NCI-H2029 treated with DMSO at 0.1 percent for 48 hours (cell line): Measurements from ENCODE around the gene YOD1.

Source experiments
- DNase-seq: peaks from one replicate; lab custom pipeline; 2025; lab: John Stamatoyannopoulos, UW

The YOD1 gene

DNA sequence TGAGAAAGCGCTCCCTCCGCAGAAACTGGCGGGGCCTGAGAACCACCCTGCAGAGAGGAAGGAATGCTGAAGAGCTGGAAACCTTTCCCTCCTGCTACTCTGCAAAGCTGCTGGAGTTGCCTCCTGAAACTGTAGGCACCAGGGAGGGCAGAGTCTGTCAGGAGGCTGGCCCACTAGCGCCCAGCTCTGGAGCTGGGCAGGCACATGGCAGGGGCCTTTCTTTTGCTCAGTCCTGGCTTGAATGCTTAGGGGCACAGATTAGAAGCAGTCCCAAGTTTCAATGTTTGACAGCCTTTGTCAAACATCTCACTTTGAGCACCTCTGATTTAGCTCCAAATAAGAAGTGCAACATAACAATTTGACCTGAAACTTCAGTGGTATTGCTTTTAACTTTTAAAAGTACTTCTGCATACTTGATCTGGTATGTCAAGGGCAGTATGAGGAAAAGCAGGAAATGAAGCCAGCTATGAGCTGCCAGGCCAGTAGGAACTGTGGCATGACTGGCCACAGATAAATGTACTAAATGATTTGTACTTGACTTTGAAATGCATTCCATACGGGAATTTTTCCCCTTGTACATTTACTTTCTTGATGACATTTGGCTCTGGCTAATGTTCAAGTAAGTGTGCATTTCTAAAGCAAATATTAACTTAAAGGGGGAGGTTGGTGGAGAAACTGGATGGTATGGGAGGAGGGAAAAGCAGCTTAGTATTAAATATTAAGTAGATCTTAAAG is 25.7 kb downstream of the YOD1 start:
- no peak for DNase-seq

DNA sequence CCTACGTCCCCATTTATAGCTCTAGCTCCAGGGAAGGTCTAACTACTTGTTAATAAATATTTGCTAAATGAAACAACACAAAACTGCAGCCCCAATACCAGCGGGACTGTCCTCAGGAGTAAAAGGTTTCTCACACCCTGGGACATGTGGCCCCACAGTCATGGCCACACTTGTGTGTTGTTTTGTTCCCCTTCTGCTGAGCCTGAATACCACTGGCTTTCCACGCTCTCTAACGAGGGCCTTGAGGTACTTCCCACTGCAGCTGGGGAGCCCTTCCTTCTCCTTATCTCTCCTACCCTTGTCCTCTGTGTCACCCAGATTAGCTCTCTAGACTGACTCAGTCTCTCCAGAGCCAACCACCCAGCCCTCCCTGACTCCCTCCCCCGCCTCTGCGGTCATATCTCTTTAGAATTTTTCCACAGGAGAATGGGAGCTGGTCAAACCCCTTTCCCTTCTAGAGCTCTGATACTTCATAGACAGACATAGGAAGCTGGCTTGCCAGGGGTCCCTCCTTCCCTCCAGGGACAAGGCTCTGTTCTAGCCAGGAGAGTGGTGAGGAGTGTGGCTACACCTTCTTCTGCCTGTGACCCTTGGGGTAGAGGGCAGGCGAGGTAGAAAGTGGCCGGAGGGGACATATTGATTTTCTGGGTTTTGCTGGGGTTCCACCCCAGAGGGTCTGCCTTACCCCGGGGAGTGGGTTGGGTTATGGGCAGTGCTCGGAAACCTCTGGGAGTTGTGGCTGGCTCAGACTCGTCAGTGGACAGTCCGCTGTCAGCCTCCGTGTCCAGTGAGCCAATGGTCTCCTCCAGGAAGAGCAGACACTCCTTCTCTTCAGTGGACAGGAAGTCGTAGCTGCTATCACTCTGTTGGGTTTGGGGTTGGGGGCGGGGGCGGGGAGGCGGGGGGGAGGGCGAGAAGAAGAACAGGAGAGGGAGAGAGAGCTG is 26.5 kb downstream of the YOD1 start:
- DNase-seq = no peak

DNA sequence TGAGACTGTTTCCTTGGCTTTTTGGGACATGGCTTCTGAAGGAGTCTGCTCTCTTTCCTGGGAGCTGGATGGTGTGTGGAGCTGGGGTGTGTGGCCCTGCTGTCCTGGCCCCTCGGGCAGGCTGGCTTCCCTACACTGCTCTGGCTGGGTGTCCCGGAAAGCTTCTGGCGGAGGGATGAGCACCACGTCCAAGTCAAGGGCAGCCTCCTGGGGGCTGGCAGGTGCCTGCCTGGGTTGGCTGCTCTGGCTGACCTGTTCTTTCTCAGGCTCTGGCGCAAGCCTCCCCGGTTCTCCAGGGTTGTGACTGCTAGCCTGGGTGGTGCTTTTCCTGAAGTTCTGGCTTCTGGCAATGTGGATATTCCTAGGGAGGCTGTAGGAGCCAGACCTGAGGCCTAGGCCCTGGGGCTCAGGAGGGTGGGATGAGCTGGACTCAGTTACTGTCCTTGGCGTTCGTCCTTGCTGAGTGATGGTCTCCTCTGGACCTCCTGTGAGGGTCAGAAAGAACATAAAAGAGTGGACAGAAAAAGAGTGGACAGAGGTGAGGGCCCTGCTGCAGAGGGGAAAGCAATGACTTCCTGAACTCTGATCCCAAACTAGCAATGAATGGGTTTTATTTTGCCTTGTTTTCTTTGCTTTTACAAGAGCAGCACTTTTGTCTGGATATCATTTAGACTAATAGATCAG is 27.9 kb downstream of the YOD1 start:
- no peak for DNase-seq

DNA sequence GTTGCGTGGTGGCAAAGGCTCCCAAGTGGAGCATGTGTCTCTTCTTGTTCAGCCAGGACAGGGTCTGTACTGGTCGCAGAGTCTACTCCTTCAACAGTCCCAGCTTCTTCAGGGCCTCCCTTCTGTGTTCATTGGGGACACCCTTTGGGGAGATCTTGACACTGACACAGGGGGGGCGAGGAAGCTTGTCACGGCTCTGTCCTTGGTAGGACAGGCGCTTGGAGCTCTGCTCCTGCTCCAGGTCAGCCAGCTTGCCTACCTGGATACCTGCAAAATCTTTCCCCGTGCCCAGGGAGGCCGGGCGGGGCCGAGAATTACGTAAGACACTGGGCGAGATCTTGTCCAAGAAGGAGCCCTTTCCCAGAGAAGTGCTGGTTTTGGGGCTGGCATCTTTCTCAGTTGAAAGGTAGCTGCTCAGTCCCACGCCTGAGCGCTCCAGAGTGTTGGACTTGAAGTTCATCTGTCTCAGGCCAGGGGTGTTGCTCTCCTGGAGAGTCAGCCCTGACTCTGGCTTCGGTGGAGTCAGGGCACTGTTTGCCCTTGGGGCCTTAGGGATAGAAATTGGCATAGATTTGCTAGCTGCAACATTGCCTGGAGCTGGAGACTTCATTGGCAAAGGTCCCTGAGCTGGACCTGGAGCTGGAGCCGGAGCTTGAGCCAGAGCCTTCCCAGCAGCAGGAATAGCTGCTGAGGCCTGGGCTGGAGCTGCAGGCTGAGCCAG is 29.0 kb downstream of the YOD1 start:
- no peak for DNase-seq

DNA sequence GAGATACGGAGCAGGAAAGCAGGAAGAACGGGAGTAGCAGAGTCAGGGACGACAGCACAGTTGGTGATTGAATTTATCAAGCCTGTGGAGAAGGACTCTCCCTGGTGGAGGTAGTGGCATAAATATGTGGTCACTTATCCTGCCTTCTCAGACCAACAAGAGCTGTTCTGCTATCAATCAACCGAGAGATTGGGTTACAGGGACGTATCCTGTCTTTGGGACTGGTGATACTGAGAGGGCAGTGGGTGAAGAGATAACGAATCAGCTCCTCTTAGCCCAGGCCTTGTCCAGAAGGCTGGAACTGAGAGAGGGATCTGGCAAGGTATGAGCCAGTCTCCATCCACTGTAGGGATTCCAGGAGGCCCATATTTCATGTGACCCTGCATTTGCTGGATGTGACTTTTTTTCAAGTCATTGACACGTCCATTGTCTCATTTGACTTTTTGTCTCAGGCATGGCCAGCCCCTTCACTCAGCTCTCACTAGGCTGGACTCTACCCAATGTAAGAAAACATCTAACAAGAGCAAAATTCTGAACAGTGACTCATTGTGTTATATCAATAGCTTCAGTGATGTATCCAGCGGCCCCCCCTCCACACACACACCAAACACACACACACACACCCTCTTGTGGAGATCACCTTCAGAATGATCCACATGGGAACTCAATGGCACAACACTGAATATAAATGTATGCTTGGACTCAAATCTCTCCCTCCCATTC is 29.7 kb downstream of the YOD1 start:
- no peak for DNase-seq

DNA sequence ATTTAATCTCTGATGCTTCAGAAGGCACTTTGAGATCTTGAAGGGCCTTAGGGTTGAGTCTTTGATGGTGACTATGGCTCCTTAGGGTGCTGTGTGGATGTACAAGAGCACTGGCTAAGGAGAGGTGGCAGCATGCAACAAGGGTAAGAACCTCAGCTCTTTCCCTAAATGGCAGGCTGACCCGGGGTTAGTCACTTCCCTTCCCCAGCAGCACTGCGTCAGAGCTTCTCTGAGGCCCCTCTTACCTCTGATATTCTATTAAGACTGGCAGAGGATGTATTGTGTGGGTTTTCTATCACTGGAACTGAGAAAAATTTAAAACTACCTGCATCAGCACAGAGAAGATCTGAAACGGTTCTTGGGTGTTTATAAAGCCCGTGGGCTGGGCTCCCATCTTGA is 30.3 kb downstream of the YOD1 start:
- DNase-seq = no peak

DNA sequence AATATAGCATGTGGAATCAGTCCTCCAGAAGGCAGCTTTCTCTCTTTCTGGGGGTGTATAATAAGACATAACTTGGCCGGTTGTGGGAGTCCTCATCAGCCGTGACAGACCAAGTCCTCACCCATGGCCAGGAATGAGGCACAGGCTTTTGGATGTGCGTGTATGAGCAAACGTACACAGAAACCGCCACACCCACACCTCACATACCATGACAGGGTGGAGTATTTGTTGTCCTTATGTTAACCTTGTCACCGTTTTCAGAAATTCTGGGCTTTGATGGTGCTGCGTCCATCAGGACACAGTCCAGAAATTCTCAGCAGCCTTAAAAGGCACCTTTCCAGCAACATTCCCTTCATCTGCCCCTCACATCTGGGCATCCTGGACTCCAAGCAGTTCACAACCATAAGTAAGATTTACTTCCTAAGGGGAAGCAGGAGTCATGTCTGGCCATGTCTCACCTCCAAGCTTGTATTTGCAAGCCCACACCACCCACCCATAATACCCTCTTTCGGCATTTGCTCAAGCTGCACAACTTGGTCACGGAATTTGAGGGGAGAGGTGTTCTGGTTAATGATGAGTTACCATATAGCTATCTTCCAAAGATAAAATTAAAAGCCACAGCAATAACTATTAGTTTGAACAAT is 30.8 kb downstream of the YOD1 start:
- no peak for DNase-seq

DNA sequence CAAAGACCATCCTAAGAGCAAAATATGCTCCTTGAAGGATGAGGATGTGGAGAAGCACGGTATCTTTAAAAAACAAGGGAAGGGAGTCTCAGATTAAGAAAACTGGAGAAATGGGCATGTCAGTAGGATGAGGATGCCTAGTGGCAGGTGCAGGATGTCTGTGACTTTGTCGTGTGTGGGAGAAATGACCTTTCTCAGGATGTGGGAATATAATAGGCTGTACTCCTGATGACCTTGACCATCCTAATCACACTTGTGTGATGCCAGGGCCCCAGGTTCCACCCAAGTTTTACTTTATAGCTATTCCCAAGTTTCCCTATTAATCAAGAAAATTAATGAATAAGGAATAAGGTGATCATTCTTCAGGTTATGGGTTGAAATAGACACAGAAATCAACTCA is 31.3 kb downstream of the YOD1 start:
- DNase-seq = no peak

DNA sequence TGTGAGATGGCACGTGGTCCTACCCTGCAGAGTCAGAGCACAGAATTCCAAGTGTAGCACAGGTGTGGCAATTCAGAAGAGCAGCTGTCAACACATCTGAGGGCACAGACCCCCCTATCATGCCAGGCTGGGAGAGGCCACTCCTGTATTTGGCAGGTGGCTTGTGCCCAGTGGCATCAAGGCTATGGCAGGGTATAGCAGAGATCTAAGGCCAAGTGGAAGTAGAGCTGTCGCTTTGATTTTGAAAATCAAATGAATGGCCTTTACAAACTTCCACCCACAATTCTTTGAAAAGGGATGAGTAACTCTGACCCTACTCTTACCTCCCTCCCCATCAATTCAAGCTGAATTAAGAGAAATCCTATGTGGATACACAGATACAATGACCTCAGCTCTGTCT is 31.8 kb downstream of the YOD1 start:
- no peak for DNase-seq

DNA sequence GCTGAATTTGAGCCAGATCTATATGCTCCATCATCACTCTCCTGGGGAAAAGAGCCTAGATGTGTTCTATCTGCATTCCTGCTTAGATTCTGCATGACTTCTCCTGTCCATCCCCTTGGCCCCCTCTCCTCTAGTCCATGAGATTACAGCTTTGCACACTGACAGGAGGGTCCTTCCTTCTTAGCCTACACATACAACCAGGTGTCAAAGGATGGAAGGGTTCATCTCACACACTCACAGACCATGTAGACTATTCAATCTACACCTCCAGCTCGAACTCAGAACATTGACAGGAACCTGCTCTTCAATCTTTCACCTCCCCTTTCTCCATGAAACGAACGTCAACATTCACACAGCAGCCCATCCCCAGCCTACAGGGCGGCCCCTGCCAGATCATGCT is 32.3 kb downstream of the YOD1 start:
- DNase-seq = no peak

DNA sequence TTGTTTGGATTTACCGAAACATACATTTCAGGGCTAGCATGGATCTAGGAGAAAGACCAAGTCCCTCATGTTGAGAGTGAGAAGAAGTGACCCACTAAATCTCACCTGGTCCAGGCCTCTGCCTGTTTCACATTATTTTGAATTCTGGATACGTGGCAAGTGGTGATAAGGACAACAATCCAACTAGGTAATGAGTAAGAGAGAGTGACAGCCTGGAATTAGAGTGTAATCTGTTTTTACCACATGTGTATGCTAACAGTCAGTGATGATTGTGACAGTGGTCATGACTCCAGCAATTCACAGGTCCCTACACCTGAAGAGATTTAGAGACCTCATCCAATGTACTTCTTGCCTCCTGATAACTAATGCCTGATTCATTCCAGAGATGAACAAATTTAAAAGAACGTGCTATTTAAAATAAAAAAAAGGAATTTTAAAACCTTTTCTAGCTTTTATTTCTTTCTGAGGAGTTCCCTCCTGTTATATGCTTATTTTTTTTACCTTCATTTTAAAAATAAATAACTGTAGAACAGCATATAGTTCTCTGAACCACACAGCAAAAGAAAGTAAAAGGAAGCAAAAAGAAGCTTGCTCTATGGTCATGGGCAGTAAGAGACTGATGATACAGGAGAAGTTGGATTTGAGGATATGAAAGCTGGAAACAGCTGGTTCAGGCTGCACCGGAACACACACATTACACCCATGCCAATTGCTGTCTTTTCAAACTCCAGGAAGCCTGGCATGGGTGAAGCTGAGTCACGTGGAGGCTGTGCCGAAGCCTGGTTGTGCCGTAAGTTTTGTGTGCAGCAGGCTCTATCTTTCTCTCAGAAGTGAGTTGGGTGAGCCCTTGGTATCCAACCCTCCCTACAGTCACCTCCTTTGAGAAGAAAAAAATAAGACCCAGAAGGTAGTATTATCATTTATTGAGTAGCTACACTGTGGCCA is 33.1 kb downstream of the YOD1 start:
- DNase-seq = no peak

DNA sequence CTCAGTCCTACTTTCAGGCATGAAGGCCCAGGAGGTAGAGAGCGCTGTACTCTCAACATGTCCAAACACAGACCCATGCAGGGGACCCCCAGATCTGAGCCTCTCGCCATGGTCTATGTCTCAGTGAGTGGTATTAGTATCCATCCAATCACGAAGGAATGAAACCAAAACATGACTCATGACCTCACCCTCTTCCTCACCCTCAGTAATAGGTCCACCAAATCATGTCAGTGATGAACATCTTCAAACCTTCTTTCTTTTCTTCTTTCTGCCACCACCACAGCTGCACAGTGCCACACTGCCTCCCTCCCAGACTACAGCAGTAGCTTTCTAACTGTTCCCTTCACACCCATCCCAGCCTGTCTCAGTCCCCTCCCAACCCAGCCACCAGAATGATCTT is 35.2 kb downstream of the YOD1 start:
- DNase-seq = no peak

DNA sequence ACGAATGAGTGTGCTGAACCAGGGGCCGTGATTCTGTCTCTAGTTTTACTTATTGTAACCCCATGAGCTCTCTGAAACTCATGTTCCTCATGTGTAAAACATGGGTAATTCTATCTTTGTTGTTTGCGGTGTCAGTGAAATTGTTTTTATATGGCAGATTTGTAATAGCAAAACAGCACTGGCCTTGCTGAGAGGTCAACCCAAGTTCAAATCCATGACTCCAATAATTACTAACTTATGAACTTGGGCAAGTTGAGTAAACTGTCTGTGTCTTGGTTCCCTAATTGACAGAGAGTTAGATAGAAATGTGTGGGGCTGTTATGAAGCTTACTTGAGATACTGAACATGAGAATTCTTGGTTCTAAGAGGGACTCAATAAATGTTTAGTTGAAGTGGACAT is 36.3 kb downstream of the YOD1 start:
- DNase-seq = no peak

DNA sequence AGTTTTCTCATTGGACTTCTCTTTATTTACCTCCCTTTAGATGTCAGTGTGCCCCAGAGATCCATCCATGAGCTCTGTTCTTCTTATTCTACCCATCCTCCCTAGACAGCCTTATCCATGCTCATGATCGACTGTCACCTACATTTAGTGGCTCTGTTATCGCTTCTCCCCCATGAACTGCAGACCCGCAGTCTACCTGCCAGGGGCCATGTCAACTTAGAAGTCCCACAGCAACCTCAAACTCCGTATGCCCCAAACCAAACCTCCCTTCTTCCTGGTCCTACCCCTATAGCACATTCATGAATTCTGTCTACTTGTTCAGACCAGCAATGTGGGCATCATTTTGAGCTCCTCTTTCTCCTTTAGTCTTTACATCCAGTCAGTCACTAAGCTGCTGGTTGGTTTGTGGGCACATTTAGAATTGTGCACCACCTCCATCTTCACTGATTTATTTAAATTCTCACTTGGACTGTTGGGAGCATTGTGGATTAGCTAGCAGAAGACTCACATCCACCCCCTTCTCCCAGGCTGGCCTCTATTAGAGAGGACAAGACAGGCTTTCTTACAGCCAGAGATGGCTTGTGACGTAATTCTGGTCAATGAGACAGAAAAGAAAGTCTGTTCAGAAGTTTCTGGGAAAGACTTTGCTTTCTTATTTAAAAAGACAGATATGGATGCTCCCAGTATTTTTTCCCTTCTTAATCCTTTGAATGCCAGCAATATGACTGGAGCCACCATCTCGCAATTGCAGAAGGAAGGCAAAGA is 37.5 kb downstream of the YOD1 start:
- DNase-seq = no peak

DNA sequence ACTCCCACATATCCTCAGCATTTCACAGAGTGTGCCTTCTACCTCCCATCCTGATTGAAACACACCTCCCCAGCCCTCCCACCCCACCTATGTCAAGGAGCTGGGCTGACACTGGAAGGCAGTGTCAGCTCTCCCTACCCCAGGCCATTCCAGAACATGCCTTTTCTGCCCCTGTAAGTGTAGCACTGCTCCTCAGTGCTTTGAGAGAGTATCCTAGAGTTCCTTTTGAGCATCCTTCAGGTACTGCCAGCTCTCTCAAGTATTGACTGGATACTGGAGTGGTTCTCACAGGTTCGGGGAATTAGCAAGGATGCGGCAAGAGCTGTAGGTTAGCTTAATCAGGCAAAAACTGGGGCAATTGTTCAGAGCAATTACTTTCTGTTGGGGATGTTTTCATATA is 40.3 kb downstream of the YOD1 start:
- DNase-seq = no peak

DNA sequence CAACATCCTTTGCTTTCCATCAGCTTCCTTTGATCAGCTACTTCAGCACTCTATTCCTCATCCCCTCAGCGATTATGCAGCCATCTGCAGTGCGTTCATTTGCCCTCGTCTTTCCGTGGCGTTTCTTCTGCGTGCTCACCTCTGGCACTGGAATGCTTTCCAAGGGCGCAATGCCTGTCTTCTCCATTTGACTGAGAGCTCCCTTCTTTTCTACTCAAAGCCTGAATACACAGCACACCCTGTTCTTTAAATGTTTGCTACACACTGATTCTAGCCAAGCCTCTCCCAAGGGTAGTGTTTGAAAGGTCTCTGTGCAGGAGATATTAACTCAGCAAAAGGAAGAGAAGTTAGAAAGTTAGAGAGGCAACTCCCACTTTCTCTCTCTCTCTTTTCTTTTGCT is 41.1 kb downstream of the YOD1 start:
- no peak for DNase-seq

DNA sequence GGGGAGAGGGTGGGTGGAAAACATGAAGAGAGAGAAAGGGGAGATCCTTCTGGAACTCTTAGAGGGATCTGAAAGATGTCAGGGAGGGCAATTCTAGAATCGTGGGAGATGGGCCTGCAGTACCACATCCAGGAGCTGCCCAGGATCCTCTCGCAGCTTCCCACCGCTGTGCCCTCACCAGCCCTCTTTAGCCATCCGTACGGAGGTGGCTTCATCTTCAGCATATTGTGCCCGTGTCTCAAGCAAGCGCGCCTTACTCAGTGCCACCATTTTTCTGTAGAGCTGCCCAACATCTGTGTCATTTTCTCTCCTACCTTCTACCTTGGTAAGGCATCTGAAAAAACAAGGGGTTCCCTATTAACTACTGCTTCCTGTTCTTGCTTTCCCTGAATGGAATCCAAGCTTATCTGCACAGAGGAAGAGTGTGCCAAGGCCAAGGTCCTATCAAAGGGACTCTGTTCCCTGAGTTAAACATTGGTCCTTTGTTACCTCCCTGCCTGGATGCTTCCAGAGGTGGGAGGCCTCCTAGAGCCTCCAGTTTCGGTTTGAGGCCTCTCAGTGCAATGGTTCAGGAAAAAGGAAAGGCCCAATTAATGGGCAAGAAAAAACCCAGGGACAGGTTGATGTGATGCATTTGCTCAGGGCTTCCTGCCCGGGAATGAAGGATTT is 41.7 kb downstream of the YOD1 start:
- no peak for DNase-seq

DNA sequence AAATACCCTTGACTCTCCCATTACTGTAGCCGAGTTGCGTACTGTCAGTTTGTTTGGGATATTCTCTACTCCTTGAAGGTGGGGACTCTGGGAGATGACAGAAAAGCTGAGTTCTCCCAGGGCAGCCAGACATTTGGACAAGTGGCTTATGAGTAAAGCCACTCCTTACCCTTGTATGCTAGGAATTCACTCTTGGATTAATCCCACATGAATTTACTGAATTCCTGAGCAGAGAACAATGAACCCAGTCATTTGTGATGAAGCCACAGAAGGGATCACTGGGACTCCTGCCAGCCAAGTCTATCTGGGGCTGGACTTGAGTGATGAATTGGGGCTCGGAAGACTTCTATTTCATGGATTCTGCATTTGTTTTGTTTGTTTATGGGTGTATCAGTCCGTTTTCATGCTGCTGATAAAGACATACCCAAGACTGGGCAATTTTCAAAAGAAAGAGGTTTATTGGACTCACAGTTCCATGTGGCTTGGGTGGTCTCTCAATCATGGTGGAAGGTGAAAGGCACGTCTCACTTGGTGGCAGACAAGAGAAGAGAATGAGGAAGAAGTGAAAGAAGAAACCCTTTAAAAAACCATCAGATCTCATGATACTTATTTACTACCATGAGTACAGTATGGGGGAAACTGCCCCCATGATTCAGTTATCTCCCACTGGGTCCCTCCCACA is 43.5 kb downstream of the YOD1 start:
- no peak for DNase-seq
